A172 (cell line): Measurements from ENCODE around the gene TMEM150C. TPM values are rescaled to one million over a fixed set of nuclear protein-coding genes. Genes with fewer than 3 reads are reported as not detected.
A peak's percentile ranks its signal among the peaks of the same experiment; 100 is the strongest.
"Not testable (repeated sequence)": the region's sequence is repeated elsewhere in the genome, so short reads cannot be mapped to it uniquely, and the experiment has no call there.

Experiments used
- DNase-seq: peaks from one replicate; pipeline ENCODE4 v3.0.0-alpha.2; 2015; ENCODE audit warnings: low spot score
- total RNA-seq: library from RNA; depleted of rRNA; stranded (reverse); fragments of >200 nt; shearing (Covaris generic); gene quantifications from 2 replicates; pipeline ENCODE4 v1.2.3, GENCODE V29; 2014

TMEM150C gene
- total RNA-seq, 1 experiment from 2014 or later = 3.2 TPM

GRCh38 chr4:82473621-82474164 is 88.1 kb downstream of the TMEM150C start:
- no peak for DNase-seq

DNA sequence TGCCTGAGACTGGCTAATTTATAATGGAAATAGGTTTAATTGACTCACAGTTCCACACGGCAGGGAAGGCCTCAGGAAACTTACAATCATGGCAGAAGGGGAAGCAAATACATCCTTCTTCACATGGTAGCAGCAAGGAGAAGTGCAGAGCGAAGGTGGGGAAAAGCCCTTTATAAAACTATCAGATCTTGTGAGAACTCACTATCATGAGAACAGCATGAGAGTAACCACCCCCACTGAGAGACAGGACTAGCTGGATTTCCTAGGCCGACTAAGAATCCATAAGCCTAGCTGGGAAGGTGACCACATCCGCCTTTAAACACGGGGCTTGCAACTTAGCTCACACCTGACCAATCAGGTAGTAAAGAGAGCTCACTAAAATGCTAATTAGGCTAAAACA is 88.7 kb downstream of the TMEM150C start:
- not testable (repeated sequence) for DNase-seq

DNA sequence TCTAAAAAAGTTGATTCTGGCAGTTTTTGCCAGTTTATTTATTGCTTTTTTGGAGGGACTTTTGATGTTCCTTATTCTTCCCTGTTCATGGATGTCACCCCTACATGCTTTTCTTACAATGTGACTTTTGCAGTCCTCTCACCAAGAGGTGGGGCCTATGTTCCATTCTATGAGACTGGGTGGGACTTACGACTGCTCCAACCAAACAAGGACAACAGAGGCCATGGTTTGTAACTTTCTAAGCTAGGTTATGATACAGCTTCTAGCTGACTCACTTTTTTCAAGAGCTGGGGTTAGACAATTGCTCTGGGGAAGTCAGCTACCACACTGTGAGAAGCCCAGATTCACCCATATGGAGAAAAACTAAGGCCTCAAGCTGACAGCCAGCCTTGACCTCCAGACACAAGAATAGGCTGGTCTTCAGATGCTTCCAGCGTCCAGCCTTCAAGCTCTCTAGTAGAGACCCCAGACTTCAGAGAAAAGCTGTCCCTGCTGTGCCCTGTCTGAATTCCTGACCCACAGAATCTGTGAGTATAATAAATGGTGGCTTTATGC is 91.9 kb downstream of the TMEM150C start:
- peak; percentile 15 for DNase-seq

DNA sequence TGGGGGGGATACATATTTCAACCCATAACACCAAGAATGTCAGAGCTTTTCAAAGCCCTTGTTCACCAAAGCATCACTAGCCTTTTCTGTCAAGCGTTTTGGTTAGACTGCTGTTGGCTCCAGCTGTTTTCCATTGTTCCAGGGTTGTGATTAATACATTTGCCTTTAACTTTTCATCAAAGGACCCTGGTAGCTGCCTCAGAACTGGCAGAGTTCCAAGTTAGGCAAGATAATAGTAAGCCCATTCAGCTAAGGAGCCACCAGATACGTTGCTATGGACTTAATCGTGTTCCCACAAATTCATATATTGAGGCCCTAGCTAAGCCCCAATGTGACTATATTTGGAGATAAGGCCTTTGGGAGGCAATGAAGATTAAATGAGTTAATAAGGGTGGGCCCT is 94.3 kb downstream of the TMEM150C start:
- DNase-seq = no peak

DNA sequence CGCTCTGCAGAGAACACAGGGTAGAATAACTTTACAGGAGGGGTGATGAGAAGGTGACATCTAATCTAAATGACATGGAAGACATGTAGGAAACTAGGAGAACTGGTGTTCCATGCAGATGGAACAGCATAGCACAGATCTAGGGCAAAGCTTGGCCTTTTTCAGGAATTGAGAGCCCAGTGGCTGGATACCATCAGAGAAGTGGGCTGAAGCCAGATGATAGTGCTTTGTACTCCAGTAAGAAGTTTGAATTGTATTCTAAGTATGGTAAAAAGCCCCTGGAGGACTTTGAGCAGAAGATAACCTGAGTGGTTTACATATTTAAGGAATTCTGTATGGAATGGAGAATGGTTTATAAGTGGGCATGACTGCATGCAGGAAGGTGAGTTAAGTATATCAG is 98.6 kb downstream of the TMEM150C start:
- DNase-seq = no peak

GRCh38 chr4:82462415-82462831 is 99.4 kb downstream of the TMEM150C start:
- peak; percentile 77 for DNase-seq

DNA sequence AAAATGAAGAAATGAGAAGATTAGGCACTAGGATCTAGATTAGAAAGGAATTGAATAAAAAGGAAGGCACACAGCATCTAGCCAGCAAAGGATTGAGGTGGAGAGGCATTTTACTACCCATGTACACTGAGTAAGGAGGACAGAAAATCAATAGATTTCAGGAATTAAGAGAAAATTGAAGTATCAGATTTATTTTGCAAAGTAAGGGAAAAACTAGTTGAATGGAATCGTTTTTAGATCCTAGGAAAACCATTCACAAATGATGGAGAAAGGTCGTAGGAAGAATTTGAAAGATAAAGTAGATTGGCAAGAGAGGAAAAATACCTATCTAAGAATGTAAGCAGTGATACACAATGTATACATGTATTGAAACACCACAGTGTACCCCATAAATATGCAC is 100.1 kb downstream of the TMEM150C start:
- no peak for DNase-seq

DNA sequence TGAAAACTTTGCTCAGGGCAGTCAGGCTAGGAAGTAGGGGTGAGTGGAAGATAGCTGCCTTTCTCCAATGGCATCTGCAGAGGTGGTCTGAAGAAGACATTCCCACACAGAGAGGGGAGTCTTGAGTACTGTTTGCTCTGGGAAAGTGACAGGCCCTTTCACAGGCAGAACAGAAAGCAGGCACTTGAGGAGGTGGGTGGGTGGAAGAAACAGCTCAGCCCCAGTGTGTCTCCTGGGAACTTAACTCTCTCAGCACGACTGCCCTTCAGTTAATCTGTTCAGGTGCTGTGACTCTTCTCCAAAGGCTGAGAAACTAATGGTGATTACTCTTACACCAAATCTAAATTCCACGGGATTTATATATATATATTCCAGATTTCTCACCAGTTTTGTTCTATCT is 103.1 kb downstream of the TMEM150C start:
- DNase-seq = no peak

- DNase-seq = no peak
Measured at GRCh38 chr4:82457266-82457665, 104.5 kb downstream of the TMEM150C start.

- no peak for DNase-seq
Measured at GRCh38 chr4:82452026-82452425, 109.8 kb downstream of the TMEM150C start.

DNA sequence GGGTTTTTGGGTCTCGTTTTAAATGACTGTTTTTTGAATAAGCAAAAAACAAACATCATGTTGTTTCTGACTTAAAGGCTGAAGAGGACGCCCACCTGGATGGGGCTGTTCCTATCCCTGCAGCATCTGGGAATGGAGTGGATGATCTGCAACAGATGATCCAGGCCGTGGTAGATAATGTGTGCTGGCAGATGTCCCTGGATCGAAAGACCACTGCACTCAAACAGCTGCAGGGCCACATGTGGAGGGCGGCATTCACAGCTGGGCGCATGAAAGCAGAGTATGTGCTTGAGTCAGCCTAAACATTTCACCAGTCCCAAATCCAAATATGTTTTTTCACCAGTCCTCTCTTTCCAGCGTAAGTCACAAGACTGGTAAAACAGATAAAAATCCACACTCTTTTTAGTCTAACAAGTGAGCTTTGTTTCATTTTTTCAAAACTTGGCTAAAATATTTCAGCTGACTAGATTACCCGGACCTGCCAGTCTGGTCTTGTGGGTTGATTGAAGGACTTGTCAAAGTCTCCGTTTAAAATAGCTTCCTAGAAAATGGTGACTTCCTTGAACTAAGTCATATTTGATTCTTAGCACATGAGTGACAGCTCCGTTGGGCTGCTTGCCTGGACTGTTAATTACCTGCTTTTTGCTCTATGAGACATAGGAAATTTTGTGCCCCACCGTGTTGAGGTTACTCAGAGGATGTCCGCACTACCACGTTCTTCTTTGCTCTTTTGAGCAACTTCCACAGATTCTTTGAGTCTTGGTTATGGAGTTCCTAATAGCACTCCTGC is 110.6 kb downstream of the TMEM150C start:
- no peak for DNase-seq

- no peak for DNase-seq
Measured at GRCh38 chr4:82447886-82448285, 113.9 kb downstream of the TMEM150C start.

DNA sequence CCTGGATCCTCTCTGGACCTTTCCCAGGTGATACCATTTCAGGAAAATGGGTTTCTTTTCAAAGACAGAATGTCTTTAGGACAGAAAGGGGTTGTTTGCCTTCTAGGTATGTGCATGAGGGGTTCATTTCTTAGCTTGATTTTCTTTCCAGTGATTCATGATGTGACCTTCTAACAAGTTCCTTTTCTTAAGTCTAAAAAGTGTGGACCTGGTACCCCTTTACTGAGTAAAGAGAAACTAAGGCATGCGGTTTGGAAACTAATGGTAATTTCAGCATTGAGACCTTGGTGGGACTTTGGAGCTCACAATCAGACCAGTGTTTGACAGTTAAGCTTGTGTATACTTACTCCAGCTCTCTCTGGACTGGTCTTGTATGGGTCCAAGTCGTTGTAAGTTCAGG is 122.7 kb downstream of the TMEM150C start:
- DNase-seq = no peak

DNA sequence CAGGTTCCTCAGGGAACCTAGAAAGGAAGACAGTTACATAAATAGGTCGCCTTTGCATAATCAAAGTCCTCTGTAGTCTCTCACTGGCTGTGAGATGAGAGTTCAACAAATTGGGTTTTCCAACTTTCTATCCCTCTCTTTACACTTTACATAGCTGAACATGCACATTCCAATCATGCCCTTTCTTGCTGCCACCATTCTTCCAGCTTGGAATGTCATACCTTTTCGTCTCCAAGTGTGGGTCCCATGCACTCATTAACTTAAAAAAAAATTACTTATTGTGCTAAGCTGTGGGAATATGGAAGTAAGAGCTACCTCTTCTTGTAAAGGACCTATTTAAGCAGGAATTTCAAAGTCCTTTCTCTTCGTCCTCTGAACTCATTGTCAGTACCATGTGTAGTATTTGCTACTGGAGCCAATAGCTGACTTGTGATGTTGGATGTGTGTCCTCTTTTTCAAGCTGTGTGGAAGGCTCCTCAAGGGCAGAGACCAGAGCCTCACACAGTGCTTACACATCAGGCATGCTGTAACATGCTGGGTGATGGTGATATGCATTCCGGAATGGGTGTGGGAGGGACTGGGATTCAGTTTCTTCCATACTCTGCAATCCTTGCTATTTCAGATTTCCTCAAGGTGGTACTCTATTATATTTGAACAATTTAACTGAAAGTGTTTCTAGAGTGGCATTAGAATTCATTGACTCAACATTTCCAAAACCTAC is 124.3 kb downstream of the TMEM150C start:
- DNase-seq = no peak

- no peak for DNase-seq
Measured at GRCh38 chr4:82436780-82437179, 125.0 kb downstream of the TMEM150C start.

DNA sequence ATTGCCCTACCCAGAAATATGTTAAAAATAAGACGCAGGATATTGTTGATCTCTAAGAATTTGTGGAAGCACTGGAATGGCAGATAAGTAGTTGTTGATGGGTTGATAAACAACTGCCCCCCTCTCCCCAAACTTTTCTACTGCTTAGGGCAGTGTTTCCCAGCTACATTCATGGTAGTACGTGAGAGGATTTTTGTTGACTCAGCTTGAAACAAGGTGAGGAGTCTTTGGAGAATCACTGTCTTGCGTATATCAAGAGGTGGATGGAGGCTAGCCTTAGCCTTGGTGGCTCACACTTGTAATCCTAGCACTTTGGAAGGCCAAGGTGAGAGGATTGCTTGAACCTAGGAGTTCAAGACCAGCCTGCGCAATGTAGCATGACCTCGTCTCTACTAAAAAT is 125.7 kb downstream of the TMEM150C start:
- DNase-seq = no peak

- no peak for DNase-seq
Measured at GRCh38 chr4:82434949-82435348, 126.8 kb downstream of the TMEM150C start.

DNA sequence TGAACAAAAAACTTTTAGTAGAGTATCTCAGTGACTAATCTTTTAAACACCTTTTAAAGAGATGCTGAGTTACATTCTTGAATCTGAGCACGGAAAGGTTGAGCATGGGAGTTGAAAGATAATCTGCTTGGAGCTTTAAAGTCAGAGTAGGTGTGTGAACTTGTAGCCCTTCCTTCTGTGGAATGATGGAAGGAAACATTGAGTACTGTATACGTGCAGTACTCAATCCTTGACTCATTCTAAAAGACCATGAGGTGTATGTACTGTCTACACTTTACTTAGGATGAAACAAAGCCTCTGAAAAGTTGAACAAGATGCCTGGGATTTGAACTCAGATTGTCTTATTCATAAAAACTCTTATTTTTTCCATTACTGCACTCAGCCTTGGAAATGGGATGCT is 128.0 kb downstream of the TMEM150C start:
- DNase-seq = no peak
